Measurements from ENCODE around the gene TRUB1.

Gene TRUB1

DNA sequence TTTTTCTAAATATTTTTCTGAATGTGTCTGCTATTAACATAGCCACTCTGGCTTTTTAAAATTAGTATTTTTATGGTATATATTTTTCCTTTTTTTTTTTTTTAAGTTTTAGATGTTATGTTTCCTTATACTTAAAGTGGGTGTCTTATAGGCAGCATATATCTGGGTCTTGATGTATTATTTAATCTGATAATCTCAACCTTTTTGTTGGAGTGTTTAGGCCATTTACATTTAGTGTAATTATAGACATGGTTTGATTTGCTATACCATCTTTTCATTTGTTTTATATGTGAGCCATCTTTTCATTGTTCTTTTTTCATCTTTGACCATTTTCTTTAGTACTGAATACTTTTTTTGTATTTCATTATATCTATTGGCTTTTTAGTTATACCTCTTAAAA, 45.0 kb downstream of the TRUB1 start:
- DNase-seq (ENCODE audit: low spot score), result no peak

DNA sequence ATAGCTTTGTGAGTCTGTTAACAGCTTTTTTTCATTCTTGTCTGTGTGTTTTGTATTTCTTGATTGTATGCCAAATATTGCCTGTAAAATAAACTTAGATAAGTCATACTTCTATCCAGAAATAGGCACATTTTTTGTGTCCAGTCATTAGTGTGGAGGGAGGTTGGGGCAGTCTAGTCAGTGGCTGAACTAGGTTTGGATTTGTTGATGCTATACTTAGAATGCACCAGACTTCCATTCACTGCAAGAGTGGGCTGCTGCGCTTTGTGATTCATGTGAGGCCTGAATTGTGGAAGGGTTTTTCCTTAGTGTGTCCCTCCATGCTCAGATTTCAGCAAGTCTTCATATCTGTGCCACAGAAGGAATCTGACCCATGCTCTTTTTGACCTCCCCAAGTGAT, 50.0 kb downstream of the TRUB1 start:
- peak; percentile 72 for DNase-seq (ENCODE audit: low spot score)

DNA sequence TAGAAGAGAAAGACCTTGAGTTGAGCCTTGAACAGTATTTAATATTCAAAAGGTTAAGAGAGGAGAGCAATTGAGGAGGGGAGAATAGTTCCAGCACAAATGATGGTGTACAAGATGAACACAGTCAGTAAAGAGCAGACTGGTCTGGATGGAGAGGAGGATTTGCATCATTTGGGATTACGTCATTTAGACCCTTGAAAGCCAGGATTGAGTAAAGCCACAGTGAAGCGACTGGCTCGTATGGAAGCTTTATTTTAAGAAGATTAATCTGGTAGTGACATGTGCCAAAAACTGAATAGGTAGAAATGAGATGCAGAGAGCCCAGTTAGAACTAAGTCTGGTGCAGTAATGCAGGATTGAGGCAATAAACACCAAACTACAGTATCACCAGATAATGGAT, 52.6 kb downstream of the TRUB1 start:
- no peak for DNase-seq (ENCODE audit: low spot score)

DNA sequence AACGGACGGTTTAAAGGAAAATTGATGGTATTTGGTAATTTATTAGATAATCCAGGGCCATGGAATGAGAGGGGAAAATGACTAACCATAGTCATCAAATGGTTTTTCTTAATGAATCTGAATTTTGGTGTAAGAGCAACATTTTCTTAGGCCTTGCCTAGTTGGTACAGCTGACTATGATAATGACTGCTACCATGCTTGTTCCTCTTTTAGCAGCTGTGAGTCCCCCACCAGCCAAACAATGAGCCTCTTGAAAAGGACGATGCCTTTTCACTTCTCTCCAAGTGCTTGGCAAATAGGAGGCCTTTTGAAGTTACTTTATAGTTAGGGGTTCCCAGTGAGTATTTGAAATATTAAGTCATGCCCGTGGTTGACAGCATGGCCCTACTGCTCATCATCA, 53.0 kb downstream of the TRUB1 start:
- DNase-seq (ENCODE audit: low spot score), result no peak

DNA sequence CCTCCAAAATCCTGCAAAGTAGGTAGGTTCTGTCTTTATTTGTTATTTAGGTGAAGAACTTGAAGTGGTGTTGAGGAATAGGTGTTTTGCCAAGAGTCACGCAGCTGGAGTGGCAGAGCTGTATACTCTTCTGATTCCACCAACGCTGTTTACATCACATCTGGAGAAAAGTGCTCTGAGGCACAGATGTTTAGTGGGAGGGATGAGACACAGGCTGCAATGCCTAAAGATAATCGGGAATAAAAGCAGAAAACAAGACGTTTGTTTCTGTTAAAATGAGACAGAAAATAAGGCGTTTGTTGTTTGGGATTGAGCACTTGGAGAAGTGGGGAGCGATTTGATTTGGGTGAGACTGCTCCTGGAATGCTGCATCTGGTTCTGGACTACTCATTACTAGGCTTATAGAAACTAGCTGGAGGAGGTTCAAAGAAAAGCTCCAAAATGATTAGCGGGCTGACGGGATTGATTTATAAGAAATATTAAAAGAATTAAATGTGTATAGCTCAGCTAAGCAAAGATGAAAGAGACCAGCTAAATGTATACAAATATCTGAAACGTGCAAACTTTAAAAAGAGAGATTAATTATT, 54.3 kb downstream of the TRUB1 start:
- DNase-seq (ENCODE audit: low spot score), result no peak

DNA sequence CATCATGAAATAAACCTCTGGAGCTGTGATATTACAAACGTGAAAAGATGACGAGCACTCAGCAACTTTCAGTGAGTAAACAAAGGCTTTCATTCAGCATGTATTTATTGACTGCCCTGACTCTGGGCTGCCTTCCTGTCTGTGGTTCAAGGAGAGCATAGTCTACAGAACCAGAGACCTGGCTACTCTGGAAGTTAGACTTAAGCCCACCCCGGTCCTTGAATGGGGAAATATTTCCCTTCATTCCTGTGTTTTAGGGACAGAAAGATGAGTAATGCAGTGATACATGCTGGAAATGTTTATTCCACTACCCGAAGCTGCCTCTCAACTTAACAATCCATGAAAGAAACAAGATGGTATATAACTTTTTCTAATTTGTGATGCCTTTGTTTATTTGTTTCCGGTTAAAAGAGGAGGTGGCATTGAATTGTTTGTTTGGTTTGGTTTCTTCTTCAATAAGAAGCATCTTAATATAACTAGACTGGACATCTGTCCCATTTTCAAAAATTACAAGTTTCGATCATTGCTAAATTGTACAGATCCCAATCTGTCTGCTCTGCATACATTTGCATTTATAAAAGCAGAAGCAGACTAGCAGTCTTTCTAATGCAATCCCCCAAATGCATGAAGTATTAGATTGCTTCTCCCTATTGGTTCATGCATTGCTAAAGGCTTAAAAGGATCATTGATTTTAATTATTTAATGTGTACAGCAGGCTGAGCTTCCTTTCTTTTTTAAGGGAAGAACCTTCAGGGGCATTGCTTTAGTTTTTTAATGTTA, 57.7 kb downstream of the TRUB1 start:
- peak; percentile 25 for DNase-seq (ENCODE audit: low spot score)

DNA sequence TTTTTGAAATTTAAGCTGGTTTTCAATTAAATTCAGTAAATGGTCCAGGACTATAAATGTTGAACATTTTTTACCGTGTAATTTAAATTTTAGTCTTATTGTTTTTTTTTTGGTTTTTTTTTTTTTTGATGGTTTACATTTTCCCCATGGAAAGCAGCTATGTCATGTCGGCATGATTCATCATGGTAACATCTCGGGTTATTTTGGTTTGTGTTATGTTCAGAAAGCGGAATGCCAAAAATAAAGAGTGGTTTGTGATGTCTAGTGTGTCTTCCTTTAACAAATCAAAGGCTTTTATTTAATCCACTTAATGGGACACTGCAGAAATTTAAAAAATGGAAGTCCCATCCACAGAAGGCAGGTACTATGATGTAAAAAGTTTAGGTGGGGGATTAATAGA, 58.5 kb downstream of the TRUB1 start:
- peak; percentile 34 for DNase-seq (ENCODE audit: low spot score)

DNA sequence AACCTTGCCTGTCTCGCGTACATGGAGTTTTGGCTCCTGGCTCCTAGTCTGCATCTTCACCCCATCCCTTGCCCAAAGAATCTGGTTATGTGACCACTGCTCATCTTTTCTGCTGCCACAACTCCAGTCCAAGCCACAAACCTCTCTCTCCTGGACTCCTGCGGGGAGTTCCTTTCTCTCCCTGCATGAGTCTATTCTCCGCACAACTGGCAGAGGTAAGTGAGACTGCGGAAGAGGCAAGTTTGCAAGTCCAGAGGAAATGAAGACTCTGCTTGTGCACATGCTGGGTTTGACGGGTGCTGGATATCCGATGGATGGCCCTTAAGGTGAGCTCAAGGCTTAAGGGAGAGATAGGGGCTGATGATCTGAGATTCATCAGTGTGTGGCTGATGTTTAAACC, 61.0 kb downstream of the TRUB1 start:
- DNase-seq (ENCODE audit: low spot score), result no peak

DNA sequence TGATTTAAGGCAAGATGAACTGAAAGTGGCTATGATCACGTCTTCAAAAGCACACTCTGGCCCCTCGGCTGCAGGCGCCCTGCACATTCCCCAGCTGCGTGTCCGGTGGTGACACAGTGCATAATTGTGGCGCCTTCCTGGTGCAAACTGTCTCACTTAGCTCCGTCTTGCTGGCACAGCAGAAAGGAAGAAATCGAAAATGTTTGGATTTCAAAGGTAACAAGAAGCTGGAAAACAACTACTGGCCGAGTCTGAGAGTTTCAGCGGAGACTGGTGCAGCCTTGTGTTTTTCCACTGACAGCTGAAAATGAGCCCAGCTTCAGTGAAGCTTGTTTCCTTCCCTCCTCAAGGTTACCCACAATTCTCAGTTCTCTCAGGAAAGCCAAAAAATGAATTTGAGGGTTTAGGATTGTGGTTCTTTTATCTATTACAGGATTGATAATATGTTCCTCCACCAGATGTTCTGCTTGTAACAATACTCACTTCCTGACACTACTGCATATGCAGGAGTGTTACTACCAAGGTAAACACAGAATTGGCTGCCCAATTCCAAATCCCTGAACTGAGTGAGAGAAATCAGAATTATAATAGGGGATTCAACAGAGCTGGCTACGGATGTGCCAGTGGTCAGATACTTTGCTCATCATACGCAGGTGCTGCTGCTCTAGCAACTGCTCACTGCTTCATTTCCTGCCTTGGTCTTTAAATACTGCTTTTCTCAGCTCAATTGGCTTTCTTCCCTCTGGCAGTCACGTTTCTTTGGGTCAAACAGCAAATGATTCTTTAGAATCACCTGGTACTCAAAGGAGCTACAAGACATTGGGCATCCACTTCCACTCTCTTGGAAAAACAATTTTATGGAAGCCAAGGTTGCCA, 63.7 kb downstream of the TRUB1 start:
- peak; percentile 17 for DNase-seq (ENCODE audit: low spot score)

DNA sequence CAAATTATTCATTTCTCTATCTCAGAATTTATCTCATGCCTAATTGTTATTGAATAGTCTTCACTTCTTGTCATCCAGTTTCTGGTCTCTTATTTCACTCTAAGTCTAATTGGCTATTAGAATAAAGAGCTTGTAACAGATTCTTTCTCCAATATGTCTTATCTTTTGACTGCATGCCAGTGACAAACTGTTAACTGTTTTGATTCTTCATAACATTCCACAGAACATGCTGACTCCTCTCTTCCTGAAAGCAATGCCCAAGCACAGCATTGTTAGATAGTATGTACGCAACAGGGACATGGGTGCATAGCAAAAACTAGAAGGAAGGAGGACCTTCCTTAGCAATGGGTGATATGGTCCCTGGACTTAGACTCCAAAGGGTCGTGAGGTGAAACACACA, 65.4 kb downstream of the TRUB1 start:
- no peak for DNase-seq (ENCODE audit: low spot score)

DNA sequence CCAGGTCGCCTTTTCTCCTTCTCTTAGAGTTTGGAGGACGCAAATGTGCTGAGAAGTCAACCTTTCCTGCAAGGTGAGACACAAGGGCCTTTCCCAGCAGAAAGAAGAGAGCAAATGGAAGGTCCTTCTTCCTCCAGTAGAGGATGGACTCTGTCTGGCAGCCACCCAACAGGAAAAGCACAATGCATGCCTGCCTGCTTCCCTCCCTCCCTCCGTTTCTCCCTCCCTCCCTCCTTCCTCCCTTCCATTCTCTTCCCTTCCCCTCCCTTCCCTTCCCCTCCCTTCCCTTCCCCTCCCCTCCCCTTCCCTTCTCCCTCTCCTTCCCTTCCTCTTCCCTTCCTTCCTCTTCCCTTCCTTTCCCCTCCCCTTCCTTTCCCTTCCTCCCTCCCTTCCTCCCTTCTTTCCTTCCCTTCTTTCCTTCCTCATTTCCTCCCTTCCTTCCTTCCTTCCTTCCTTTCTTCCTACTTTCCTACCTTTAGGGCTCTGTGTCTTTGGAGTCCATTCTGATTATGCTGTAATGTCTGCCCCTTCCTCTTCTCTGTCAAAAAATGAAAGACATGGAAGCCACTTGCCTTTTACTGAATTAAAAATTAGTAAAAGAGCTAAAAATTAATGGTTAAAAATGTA, 66.4 kb downstream of the TRUB1 start:
- no peak for DNase-seq (ENCODE audit: low spot score)

DNA sequence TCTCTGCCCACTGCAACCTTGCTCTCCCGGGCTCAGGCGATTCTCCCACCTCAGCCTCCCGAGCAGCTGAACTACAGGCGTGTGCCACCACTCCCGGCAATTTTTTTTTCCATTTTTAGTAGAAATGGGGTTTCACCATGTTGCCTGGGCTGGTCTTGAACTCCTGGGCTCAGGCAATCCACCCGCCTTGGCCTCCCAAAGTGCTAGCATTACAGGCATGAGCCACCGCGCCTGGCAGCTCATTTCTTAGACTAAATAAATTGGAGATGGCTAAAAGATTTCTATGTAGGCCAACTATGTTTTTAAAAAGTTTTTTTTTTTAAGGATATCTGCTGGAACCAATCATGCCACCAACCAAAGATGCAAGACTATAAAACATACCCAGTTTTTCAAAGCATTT, 67.8 kb downstream of the TRUB1 start:
- no peak for DNase-seq (ENCODE audit: low spot score)

DNA sequence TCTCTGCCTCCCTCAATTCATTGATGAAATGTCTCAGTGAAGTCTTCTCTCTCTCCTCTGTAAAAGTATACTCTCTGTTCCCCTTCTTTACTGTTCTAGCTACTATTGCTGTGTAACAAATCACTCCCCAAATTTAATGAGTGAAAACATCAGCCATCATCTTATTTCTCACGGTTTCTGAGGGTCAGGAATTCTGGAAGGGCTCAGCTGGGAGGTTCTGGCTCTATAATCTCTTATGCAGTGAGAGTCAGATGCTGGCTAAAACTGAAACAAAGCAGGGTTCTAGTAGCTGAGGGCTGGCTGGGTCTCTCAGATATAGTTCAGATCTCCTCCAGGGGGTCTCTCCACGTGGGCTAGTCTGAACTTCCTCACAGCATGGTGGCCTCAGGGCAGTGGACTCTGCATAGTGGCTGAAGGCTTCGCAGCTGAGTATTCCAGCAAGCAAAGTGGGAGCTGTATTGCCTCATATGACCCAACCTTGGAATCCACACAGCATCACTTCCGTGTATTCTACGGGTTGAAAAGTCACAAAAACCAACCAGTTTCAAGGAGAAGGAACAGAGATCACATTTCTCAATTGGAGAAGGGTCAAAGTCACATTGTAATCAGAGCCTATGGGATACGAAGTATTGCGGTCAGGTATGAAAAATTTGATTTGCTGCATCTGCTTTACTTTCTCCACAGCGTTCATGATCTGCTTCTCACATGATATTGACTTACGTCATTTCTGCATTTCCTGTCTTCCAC, 80.4 kb downstream of the TRUB1 start:
- no peak for DNase-seq (ENCODE audit: low spot score)

DNA sequence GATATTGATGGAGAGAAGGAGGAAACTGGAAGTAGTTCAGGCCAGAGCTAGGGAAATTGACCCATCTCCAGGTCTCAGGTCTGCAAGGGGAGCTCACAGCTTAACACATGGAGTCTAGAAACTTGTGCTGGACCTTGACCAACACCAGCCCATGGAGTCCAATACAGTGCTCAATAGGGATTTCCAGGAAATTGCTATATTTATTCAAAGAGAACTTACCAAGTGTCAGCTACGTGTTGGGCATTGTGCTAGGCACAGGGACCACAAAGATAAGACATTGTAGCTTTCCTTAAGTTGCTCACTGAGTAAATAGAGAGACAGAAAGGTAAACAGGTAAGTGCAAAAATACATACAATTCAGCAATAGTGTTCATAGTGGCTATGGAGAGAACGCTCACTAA, 82.5 kb downstream of the TRUB1 start:
- no peak for DNase-seq (ENCODE audit: low spot score)

DNA sequence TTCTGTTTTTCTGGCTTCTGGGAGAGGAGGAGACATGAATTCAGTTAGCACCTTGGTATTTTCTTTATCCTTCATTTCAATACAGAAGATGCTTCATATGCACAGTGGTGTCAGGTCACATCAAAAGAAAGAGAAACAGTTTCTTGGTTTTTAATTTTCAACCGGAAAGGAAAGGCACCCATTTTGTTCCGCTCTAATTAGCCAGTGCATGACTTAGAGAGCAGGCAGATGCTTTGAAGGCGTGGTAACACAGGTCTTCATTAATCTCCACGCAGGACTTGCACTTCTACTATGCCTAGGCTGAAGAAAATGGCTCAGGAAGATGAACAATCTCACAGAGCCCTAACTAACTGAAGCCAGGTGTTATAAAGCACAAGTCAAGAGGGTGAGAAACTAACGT, 84.7 kb downstream of the TRUB1 start:
- DNase-seq (ENCODE audit: low spot score), result no peak

DNA sequence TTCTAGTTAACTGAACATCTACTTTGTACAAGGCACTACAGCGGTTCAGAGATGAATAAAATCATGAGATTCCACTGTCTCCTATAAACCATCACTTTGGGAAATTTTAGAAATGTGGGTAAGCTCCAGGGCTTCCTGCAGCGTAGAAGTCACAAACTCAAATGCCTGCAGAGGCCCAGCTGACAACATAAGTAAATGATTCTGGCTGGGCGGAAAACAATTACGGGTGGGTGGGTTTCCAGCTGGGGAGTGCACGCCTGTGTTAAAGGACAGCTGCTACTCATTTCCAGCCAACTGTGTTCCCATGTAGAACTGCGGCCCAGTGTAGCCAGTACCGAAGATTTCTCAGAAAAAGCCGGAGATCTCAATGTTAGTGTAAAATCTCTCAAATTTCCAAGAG, 85.7 kb downstream of the TRUB1 start:
- DNase-seq (ENCODE audit: low spot score), result no peak

DNA sequence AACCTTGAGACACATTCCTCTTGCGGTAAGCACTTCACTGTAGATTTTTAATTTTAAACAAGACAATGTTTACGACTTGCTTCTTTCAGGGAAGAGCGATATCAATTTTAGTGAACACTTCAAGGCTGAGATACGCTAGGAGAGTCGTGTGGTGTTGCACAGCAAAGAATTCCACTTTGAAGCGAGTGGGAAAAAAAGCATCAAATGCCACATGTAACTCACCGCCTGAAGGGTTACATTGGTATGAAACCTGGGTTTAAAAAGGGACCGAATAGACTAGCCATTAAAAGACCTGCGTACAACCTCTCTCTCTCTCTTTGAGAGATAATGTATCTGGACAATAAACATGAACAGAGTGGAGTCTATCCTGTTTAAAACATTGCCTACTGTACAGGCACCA, 86.4 kb downstream of the TRUB1 start:
- no peak for DNase-seq (ENCODE audit: low spot score)

DNA sequence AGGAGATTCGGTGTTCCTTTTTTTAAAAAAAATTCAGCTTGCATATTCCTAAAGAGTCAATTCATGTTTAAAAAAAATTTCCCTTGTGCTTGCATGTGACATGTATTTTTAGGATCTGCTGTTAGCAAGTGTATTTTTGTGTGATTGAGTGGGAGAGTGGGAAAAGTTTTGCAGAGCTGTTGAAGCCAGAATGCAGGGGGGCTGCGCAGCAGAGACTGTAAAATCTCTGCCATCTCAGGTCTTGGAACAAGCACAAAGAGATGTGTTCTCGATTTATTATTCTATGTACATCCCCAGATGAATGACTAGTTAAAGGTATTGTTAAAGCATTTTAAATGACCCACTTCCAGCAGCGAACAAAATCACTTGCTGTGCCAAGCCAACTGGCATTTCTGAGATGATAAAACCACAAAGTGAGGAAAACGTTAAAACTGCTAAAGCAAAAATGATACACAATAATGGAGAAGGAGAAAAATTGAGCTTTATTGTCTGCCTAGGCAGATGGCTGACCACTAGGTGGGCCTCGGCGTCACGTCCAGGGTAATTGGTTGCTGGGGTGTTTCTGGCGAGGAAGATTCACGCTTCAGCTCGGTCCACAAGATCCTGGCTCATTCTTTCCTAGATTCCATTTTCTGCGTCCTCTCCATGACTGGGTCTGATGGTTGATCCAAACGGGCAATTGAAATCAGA, 88.2 kb downstream of the TRUB1 start:
- DNase-seq (ENCODE audit: low spot score), result no peak

DNA sequence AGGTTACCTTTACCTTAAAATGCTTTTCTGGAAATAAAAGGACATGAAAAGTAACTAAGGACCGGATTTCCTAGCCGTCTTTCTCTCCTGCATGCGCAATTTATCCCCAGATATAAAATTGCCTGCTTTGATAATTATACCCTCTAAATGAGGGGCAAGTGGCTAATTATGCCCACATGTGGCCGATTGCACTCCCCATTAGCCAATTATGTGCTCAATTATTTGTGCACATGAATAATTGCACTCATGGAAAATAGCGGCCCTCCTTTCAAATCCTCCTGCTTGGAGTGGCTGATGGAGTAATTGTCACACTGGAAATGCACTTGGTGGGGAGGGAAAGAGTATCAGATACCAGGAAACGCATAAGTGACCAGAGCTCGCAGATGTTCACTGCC, 88.7 kb downstream of the TRUB1 start:
- DNase-seq (ENCODE audit: low spot score), result no peak

Data from hepatic stellate cell (primary cell).